ENCODE data around the gene CTNNB1. TPM values are rescaled to one million over a fixed set of nuclear protein-coding genes. Genes with fewer than 3 reads are reported as not detected.

The CTNNB1 gene
- total RNA-seq, 1 donor from 2014 or later = 305 TPM

GRCh38 chr3:41182504-41183059, 16.7 kb upstream of the CTNNB1 start:
- H3K36me3 ChIP-seq = no peaks in the 10 kb centered on the region
- no peaks in the 10 kb centered on the region for H3K4me1 ChIP-seq
- ATAC-seq = no peak
- intact Hi-C loops (cut with DNase I) = no loop called here
- H3K27me3 ChIP-seq = no peaks in the 10 kb centered on the region
- no peak for DNase-seq
- H3K27ac ChIP-seq = no peak overlapping the region
- no peaks in the 10 kb centered on the region for H3K9me3 ChIP-seq
- no peak overlapping the region for H3K4me3 ChIP-seq
- TF ChIP-seq CTCF (IDR thresholded peaks at IDR 0.05) = no peak

GRCh38 chr3:41184394-41184793, 14.9 kb upstream of the CTNNB1 start:
- H3K36me3 ChIP-seq = no peaks in the 10 kb centered on the region
- no peak overlapping the region for H3K27ac ChIP-seq
- DNase-seq (no peak), ATAC-seq (no peak)
- H3K27me3 ChIP-seq = no peaks in the 10 kb centered on the region
- no peaks in the 10 kb centered on the region for H3K9me3 ChIP-seq
- H3K4me3 ChIP-seq = no peak overlapping the region
- intact Hi-C loops (cut with DNase I) = no loop called here
- TF ChIP-seq CTCF (IDR thresholded peaks at IDR 0.05) = no peak
- H3K4me1 ChIP-seq = no peaks in the 10 kb centered on the region

- ATAC-seq = no peak
- no peak for DNase-seq
- no peaks in the 10 kb centered on the region for H3K27me3 ChIP-seq
Measured at GRCh38 chr3:41186297-41186696, 13.0 kb upstream of the CTNNB1 start.

GRCh38 chr3:41188306-41188705, 11.0 kb upstream of the CTNNB1 start:
- DNase-seq (no peak), ATAC-seq (no peak)
- Histone ChIP-seq H3K27me3 (no peaks in the 10 kb centered on the region), H3K4me3 (no peak overlapping the region), H3K27ac (no peak overlapping the region), H3K4me1 (no peaks in the 10 kb centered on the region), H3K9me3 (no peaks in the 10 kb centered on the region), H3K36me3 (no peaks in the 10 kb centered on the region)
- no peak for TF ChIP-seq CTCF (IDR thresholded peaks at IDR 0.05)
- intact Hi-C loops (cut with DNase I) = no loop called here

More at GRCh38 chr3:41186297-41186696, 13.0 kb upstream of the CTNNB1 start:
- no peak for TF ChIP-seq CTCF (IDR thresholded peaks at IDR 0.05)
- no peaks in the 10 kb centered on the region for H3K4me1 ChIP-seq
- no peaks in the 10 kb centered on the region for H3K9me3 ChIP-seq
- no peak overlapping the region for H3K4me3 ChIP-seq
- intact Hi-C loops (cut with DNase I) = no loop called here
- H3K36me3 ChIP-seq = no peaks in the 10 kb centered on the region
- no peak overlapping the region for H3K27ac ChIP-seq

- ATAC-seq (peak; percentile 45), DNase-seq (no peak)
- intact Hi-C loops (cut with DNase I) = no loop called here
- Histone ChIP-seq H3K36me3 (no peaks in the 10 kb centered on the region), H3K27ac (no peak overlapping the region), H3K4me3 (no peak overlapping the region), H3K27me3 (no peaks in the 10 kb centered on the region), H3K4me1 (no peaks in the 10 kb centered on the region), H3K9me3 (no peaks in the 10 kb centered on the region)
- no peak for TF ChIP-seq CTCF (IDR thresholded peaks at IDR 0.05)
Measured at GRCh38 chr3:41190509-41191284, 8.6 kb upstream of the CTNNB1 start.

All from upper lobe of right lung (tissue), 1 donor.